Measurements from ENCODE around the gene LGALS14.

DNA sequence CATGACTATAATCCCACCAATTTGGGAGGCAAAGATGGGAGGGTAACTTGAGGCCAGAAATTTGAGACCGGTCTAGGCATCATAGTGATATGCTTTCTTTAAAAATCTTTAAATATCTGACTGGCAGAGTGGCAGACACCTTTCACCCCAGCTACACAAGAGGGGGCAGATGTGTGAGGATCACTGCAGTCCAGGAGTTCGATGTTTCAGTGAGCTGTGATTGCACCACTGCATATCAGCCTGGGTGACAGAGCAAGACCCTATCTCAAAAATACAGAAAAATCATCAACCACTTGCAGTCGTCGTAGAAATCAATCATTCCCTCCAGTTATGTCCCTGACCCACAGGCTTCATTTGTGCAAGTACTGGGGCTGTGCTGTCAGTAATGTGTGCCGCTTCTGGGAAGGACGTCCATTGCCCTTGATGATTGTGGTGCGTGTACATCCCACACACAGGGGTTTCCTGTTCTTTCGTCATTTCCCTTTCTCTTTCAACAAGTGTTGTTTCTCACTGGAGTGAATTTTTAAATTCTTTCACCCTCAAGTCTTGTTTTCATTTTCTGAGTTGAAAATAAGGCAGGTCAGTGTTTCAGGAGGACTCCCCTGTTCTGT lies 1.4 kb downstream of the LGALS14 start:
- TF ChIP-seq, protein P1, sequence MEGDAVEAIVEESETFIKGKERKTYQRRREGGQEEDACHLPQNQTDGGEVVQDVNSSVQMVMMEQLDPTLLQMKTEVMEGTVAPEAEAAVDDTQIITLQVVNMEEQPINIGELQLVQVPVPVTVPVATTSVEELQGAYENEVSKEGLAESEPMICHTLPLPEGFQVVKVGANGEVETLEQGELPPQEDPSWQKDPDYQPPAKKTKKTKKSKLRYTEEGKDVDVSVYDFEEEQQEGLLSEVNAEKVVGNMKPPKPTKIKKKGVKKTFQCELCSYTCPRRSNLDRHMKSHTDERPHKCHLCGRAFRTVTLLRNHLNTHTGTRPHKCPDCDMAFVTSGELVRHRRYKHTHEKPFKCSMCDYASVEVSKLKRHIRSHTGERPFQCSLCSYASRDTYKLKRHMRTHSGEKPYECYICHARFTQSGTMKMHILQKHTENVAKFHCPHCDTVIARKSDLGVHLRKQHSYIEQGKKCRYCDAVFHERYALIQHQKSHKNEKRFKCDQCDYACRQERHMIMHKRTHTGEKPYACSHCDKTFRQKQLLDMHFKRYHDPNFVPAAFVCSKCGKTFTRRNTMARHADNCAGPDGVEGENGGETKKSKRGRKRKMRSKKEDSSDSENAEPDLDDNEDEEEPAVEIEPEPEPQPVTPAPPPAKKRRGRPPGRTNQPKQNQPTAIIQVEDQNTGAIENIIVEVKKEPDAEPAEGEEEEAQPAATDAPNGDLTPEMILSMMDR (IDR thresholded peaks at IDR 0.05) = no peak
- no peak for TF ChIP-seq POLR2A (IDR thresholded peaks at IDR 0.05)
